ENCODE data around the gene FAM20B.

- TF ChIP-seq, protein P1, sequence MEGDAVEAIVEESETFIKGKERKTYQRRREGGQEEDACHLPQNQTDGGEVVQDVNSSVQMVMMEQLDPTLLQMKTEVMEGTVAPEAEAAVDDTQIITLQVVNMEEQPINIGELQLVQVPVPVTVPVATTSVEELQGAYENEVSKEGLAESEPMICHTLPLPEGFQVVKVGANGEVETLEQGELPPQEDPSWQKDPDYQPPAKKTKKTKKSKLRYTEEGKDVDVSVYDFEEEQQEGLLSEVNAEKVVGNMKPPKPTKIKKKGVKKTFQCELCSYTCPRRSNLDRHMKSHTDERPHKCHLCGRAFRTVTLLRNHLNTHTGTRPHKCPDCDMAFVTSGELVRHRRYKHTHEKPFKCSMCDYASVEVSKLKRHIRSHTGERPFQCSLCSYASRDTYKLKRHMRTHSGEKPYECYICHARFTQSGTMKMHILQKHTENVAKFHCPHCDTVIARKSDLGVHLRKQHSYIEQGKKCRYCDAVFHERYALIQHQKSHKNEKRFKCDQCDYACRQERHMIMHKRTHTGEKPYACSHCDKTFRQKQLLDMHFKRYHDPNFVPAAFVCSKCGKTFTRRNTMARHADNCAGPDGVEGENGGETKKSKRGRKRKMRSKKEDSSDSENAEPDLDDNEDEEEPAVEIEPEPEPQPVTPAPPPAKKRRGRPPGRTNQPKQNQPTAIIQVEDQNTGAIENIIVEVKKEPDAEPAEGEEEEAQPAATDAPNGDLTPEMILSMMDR (IDR thresholded peaks at IDR 0.05), result no peak
- TF ChIP-seq EZH2 (IDR thresholded peaks at IDR 0.05; ENCODE audit: borderline replicate concordance, insufficient read depth, low read depth, low read length, poor library complexity, severe bottlenecking), result no peak
Measured at GRCh38 chr1:179115181-179115580, 89.5 kb downstream of the FAM20B start.

Data from B cell (primary cell).